ENCODE results near the gene MSANTD2.

MSANTD2 gene

DNA sequence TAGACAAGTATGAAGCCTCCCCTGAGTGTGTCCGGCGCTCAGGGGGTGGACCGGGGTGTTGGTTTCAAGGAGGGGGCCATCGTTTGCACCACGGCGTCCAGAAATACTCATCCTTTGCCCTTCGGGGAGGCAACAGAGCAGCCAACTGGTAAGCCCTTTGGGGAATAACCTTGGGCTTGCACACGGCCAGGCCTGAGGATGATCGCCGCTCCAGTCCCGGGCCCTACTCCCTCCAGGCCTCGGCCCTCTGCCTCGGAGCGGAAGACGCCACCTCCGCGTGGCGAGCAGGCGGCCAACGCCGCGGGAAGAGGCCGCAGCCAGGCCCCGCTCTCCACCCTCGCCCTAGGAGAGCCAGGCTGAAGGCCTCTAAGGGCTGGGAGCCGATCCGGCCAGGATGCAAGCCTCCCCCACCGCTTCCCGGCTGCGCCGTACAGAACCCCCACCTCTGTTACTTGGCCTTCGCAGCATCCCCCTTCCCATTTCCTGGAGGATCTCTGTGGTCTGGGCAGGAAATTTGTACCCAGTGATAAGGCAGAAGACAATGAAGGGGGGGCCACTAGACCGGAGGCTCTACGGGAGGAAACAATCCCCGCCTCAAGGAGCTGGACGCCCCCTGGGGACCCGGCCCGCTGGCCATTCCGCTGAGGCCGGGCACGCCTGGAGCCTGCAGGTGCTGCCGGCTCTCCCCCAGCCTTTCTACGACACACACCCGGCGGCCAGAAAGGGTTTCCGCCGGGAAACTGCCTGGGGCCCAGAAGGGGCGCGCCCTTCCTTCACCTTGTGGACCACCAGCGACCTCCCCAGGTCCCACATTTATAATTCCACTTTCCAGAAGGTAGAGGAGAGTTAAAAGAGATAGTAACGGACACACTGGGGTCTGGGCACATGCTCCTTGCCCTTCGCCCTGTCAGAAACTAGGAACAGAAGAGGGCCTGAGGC lies 40.7 kb downstream of the MSANTD2 start:
- DNase-seq (ENCODE audit: low read depth): no peak

DNA sequence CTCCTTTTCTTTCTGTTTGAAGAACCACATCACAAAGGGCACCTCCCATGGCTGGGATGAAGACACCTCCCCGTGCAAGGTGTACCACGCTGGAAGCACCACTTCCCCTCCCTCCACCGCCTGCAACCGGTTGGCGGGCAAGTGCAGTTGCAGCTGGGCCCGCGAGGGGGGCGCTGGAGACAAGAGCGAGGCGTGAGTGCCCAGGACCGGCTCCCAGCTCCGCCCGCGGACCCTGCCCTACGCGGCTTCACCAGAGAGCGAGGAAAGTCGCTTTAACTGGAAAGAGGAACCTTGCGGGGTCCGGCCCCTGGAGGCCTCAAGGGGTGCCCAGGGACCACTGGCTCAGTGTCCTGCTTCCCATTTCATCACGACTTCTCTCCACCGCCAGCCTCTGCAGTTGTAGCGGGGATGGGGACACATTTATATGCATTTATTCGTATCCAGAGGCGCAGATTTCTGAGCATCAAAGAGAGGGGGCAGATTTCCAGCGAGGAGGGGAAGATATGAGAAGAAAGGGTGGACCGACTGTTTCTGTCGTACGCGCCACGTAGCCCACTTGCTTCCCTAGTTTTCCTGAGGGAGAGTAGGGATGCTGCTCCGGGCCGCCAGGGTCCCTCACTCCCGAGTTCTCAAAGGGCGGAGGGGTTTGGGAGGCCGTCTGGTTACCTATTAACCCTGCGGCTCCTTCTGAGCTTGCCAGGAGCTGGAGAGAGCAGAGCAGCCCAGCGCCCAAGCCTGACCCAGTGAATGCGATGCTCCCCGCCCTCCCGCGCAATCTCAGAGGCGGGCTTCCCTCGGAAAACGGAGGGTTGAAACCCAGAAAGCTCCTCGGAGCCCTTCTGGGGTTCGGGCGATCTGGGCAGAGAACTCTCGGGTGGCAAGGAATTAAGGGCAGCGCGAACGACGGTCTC lies 41.6 kb downstream of the MSANTD2 start:
- TF ChIP-seq, protein P1, sequence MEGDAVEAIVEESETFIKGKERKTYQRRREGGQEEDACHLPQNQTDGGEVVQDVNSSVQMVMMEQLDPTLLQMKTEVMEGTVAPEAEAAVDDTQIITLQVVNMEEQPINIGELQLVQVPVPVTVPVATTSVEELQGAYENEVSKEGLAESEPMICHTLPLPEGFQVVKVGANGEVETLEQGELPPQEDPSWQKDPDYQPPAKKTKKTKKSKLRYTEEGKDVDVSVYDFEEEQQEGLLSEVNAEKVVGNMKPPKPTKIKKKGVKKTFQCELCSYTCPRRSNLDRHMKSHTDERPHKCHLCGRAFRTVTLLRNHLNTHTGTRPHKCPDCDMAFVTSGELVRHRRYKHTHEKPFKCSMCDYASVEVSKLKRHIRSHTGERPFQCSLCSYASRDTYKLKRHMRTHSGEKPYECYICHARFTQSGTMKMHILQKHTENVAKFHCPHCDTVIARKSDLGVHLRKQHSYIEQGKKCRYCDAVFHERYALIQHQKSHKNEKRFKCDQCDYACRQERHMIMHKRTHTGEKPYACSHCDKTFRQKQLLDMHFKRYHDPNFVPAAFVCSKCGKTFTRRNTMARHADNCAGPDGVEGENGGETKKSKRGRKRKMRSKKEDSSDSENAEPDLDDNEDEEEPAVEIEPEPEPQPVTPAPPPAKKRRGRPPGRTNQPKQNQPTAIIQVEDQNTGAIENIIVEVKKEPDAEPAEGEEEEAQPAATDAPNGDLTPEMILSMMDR (conservative IDR thresholded peaks at IDR 0.05; ENCODE audit: low read depth, low read length): peak; percentile 78
- H3K4me3 ChIP-seq (ENCODE audit: low read length): peak overlapping the region; percentile 42

More for the DNA sequence above, 40.7 kb downstream of the MSANTD2 start:
- H3K4me3 ChIP-seq (ENCODE audit: low read length): no peak overlapping the region
- TF ChIP-seq, protein P1 (conservative IDR thresholded peaks at IDR 0.05; ENCODE audit: low read depth, low read length): no peak

DNA sequence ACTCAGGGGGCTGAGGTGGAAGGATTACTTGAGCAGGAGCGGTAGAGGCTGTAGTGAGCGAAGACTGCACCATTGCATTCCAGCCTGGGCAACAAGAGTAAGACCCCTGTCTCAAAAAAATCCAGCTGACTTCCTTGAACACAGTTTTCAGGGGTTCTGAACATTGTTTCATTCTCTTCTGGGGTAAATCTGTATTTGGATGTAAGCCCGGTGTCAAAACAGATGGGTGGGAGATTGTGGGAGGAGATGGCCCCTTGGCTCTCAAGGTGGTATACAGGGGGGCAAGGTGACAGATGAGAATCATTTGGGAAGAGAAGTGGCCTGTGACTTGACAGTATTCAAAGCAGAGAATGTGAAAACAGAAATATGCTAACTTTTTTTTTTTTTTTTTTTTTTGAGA lies 42.9 kb downstream of the MSANTD2 start:
- TF ChIP-seq, protein P1 (conservative IDR thresholded peaks at IDR 0.05; ENCODE audit: low read depth, low read length): no peak
- no peak overlapping the region for H3K4me3 ChIP-seq (ENCODE audit: low read length)
- DNase-seq (ENCODE audit: low read depth): no peak

More for the DNA sequence above, 41.6 kb downstream of the MSANTD2 start:
- no peak for DNase-seq (ENCODE audit: low read depth)

DNA sequence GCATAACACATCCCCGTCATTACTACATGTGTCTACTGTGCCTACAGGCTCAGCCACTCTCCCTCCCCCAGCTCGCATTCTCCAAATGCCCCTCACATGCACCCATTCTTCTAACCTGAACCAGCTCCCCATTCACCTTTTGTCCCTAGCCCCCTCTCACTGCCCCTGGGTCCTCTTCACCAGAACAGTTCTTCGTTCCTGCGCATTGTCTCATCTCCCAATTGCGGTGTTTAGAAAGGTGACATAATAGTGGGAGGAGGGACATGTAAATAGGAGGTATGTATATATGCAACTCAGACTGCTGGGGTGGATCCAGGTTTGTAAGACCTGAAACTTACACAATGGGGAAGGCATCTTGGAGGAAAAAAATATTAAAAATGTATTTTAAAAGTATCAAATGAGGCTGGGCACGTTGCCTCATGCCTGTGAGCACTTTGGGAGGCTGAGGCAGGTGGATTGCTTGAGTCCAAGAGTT lies 43.4 kb downstream of the MSANTD2 start:
- TF ChIP-seq, protein P1 (conservative IDR thresholded peaks at IDR 0.05; ENCODE audit: low read depth, low read length): no peak
- no peak for DNase-seq (ENCODE audit: low read depth)
- H3K4me3 ChIP-seq (ENCODE audit: low read length): no peak overlapping the region

DNA sequence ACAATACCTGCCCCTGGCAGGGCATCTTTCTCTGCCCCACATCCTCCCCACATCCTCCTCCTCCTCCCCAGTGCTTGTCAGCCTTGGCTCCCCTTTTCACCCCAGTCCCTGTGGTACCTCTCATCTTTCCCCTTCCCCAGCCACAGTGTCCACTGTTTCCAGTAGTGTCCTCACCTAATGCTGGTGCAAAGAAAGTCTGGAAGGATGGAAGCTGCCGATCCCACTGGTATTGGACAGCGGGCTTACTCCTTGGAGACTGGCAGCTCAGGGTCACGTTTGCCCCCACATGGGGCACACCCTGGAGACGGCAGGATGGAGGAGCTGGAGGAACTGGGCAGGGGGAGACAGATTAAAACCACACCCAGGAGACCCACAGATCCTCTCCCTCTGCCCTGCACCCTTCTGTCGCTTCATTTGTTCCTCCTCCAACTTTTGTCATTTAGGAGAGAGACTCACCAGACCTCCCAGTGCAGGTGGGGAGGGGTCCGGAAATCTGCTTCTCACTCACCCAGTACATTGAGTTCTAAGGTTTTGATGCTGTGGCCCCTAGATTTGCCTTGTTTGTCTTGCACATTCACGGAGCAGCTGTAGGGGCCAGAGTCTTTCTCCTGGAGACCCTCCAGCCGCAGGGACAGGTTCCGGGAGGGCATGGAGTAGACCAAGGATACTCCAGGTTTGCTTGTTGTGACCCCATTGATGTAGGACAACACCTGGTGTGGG lies 44.0 kb downstream of the MSANTD2 start:
- TF ChIP-seq, protein P1 (conservative IDR thresholded peaks at IDR 0.05; ENCODE audit: low read depth, low read length): no peak
- DNase-seq (ENCODE audit: low read depth): no peak
- H3K4me3 ChIP-seq (ENCODE audit: low read length): no peak overlapping the region

DNA sequence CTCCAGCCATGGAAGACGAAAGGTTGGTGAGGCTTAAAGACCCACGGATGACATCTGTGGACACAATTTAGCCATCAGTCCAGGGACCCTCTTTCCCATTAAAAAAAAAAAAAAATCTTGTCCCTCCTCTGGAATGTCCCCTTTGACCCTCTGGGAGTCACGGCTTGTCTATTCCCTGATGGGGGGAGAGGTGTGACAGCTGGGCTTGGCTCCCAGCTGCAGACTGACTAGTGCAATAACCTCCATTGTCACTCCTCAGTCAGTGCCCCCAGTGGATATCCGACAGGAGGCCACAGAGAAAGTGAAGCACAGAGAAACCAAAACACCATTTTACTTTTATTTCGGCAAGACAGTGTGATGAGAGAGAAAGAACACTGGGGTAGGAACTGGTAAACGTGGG lies 45.5 kb downstream of the MSANTD2 start:
- no peak for DNase-seq (ENCODE audit: low read depth)
- TF ChIP-seq, protein P1 (conservative IDR thresholded peaks at IDR 0.05; ENCODE audit: low read depth, low read length): no peak

More for the DNA sequence above, 45.5 kb downstream of the MSANTD2 start:
- H3K4me3 ChIP-seq (ENCODE audit: low read length): no peak overlapping the region

Data from retinal pigment epithelial cell (primary cell).